Astrocyte (in vitro differentiated cells and primary cell): ENCODE measurements around the gene SLC6A7. TPM values are rescaled to one million over a fixed set of nuclear protein-coding genes. Genes with fewer than 3 reads are reported as not detected.

Experiments used
- DNase-seq: peaks from one replicate; pipeline ENCODE4 v3.0.0-alpha.2; 2010; ENCODE audit warnings: low read depth
- FAIRE-seq: peaks from 2 replicates; lab custom pipeline; 2011; peaks lifted over from hg19 to GRCh38; lab: Jason Lieb, UNC
- H2AFZ ChIP-seq: 2 replicates; pipeline ENCODE4 v1.6.0; 2012; ENCODE audit warnings: low read depth, low read length, inconsistent platforms
- H3K27ac ChIP-seq: 2 replicates; pipeline ENCODE4 v1.5.1; 2011; ENCODE audit warnings: low read depth, low read length, inconsistent platforms
- H3K27me3 ChIP-seq: 2 replicates; pipeline ENCODE4 v1.6.0; 2011; ENCODE audit warnings: low read length, inconsistent platforms; ENCODE audit not compliant: insufficient read depth
- H3K36me3 ChIP-seq: 2 replicates; pipeline ENCODE4 v1.5.1; 2011; ENCODE audit warnings: low read length, inconsistent platforms; ENCODE audit not compliant: insufficient read depth
- H3K4me1 ChIP-seq: 2 replicates; pipeline ENCODE4 v1.5.1; 2011; ENCODE audit warnings: low read length, inconsistent platforms; ENCODE audit not compliant: insufficient read depth
- H3K4me2 ChIP-seq: 2 replicates; pipeline ENCODE4 v1.6.0; 2012; ENCODE audit warnings: low read length, inconsistent platforms
- H3K4me3 ChIP-seq: 2 replicates; pipeline ENCODE4 v1.5.1; 2011; ENCODE audit warnings: low read depth, mild to moderate bottlenecking, low read length, inconsistent platforms; ENCODE audit not compliant: insufficient read depth
- H3K79me2 ChIP-seq: 2 replicates; pipeline ENCODE4 v1.6.0; 2012; ENCODE audit warnings: mild to moderate bottlenecking, low read length, inconsistent platforms; ENCODE audit not compliant: insufficient read depth
- H3K9ac ChIP-seq: 2 replicates; pipeline ENCODE4 v1.6.0; 2012; ENCODE audit warnings: mild to moderate bottlenecking, low read length, inconsistent platforms
- H3K9me3 ChIP-seq: 2 replicates; pipeline ENCODE4 v1.5.1; 2012; ENCODE audit warnings: low read depth, mild to moderate bottlenecking, low read length, inconsistent platforms; ENCODE audit not compliant: insufficient read depth
- H4K20me1 ChIP-seq: 2 replicates; pipeline ENCODE4 v1.6.0; 2012; ENCODE audit warnings: low read length, inconsistent platforms; ENCODE audit not compliant: insufficient read depth
- H3K27ac Mint-ChIP-seq: one replicate; pipeline ENCODE4 v1.8.0; 2021; ENCODE audit warnings: mild to moderate bottlenecking, mixed read lengths; ENCODE audit not compliant: unreplicated experiment
- H3K27me3 Mint-ChIP-seq: one replicate; pipeline ENCODE4 v1.8.0; 2021; ENCODE audit warnings: low read depth, mixed read lengths; ENCODE audit not compliant: unreplicated experiment
- H3K36me3 Mint-ChIP-seq: one replicate; pipeline ENCODE4 v1.8.0; 2021; ENCODE audit warnings: low read depth, mixed read lengths; ENCODE audit not compliant: unreplicated experiment
- H3K4me1 Mint-ChIP-seq: one replicate; pipeline ENCODE4 v1.8.0; 2021; ENCODE audit warnings: low read depth, mixed read lengths; ENCODE audit not compliant: unreplicated experiment
- H3K4me3 Mint-ChIP-seq: one replicate; pipeline ENCODE4 v1.8.0; 2021; ENCODE audit warnings: mild to moderate bottlenecking, moderate library complexity, mixed read lengths; ENCODE audit not compliant: unreplicated experiment
- H3K9me3 Mint-ChIP-seq: one replicate; pipeline ENCODE4 v1.8.0; 2021; ENCODE audit warnings: mild to moderate bottlenecking, mixed read lengths; ENCODE audit not compliant: unreplicated experiment
- EZH2 ChIP-seq: IDR thresholded peaks from 2 replicates; pipeline ENCODE4 v1.6.1; 2012; ENCODE audit warnings: mild to moderate bottlenecking, low read length, inconsistent platforms; ENCODE audit not compliant: insufficient read depth
- total RNA-seq: library from RNA; stranded (reverse); gene quantifications from 2 replicates; pipeline ENCODE4 v1.2.1, GENCODE V29; 2021
- TF ChIP-seq, protein P1 (sequence below): IDR thresholded peaks from 2 replicates; pipeline ENCODE4 v1.5.1; 2011; ENCODE audit warnings: low read depth, mild to moderate bottlenecking, inconsistent platforms, low read length, moderate library complexity; ENCODE audit not compliant: insufficient read depth

SLC6A7 gene
- total RNA-seq, 1 donor from 2014 or later, result not detected

DNA sequence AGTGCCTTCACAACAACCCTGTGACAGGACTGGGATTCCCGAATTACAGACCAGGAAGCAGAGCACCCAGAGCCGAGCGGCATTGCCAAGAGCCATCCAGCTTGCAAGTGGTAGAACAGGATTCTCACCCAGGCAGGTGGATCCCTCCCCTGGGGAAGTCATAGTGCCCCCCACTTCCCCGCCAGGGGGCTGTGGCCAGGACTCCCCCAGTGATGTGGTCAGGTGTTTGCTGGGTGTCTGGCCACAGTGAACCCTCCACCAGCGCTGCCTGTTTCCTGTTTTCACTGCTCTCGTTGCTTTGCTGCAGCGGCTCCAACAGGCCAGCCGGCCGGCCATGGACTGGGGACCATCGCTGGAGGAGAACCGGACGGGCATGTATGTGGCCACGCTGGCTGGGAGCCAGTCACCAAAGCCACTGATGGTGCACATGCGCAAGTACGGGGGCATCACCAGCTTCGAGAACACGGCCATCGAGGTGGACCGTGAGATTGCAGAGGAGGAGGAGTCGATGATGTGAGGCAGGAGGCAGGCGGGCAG, 19.3 kb downstream of the SLC6A7 start:
- Histone ChIP-seq H3K4me1 (peaks cover 28% of the 10 kb centered on the region), H3K79me2 (no peaks in the 10 kb centered on the region), H3K9me3 (no peaks in the 10 kb centered on the region), H2AFZ (peak overlapping the region; percentile 50), H3K27ac (peak overlapping the region; percentile 74), H3K27me3 (no peaks in the 10 kb centered on the region), H3K9ac (peak overlapping the region; percentile 66), H4K20me1 (no peaks in the 10 kb centered on the region), H3K36me3 (no peaks in the 10 kb centered on the region), H3K4me2 (peak overlapping the region; percentile 70), H3K4me3 (no peak overlapping the region)
- Mint-ChIP-seq H3K4me1 (peaks cover 17% of the 10 kb centered on the region), H3K36me3 (no peaks in the 10 kb centered on the region), H3K27ac (no peak overlapping the region), H3K9me3 (peaks cover 1% of the 10 kb centered on the region), H3K27me3 (peaks cover 23% of the 10 kb centered on the region), H3K4me3 (no peak overlapping the region)
- FAIRE-seq (no peak), DNase-seq (peak; percentile 85)
- no peak for TF ChIP-seq EZH2
- TF ChIP-seq, protein P1, sequence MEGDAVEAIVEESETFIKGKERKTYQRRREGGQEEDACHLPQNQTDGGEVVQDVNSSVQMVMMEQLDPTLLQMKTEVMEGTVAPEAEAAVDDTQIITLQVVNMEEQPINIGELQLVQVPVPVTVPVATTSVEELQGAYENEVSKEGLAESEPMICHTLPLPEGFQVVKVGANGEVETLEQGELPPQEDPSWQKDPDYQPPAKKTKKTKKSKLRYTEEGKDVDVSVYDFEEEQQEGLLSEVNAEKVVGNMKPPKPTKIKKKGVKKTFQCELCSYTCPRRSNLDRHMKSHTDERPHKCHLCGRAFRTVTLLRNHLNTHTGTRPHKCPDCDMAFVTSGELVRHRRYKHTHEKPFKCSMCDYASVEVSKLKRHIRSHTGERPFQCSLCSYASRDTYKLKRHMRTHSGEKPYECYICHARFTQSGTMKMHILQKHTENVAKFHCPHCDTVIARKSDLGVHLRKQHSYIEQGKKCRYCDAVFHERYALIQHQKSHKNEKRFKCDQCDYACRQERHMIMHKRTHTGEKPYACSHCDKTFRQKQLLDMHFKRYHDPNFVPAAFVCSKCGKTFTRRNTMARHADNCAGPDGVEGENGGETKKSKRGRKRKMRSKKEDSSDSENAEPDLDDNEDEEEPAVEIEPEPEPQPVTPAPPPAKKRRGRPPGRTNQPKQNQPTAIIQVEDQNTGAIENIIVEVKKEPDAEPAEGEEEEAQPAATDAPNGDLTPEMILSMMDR, result no peak

- H3K4me3 ChIP-seq, result no peak overlapping the region
- peaks cover 15% of the 10 kb centered on the region for H3K4me1 Mint-ChIP-seq
Observed at GRCh38 chr5:150210644-150211043, 20.8 kb downstream of the SLC6A7 start.

More at GRCh38 chr5:150210644-150211043, 20.8 kb downstream of the SLC6A7 start:
- Histone ChIP-seq H3K27me3 (no peaks in the 10 kb centered on the region), H3K36me3 (no peaks in the 10 kb centered on the region), H3K4me1 (peaks cover 33% of the 10 kb centered on the region), H3K79me2 (no peaks in the 10 kb centered on the region), H4K20me1 (no peaks in the 10 kb centered on the region), H3K27ac (no peak overlapping the region), H2AFZ (no peak overlapping the region), H3K4me2 (no peak overlapping the region), H3K9ac (no peak overlapping the region), H3K9me3 (no peaks in the 10 kb centered on the region)
- DNase-seq (no peak), FAIRE-seq (no peak)
- H3K4me3 Mint-ChIP-seq, result no peak overlapping the region
- no peaks in the 10 kb centered on the region for H3K36me3 Mint-ChIP-seq
- TF ChIP-seq EZH2, result no peak
- TF ChIP-seq, protein P1, result no peak
- H3K9me3 Mint-ChIP-seq, result peaks cover 1% of the 10 kb centered on the region
- no peak overlapping the region for H3K27ac Mint-ChIP-seq
- H3K27me3 Mint-ChIP-seq, result peaks cover 20% of the 10 kb centered on the region
